Activated naive CD4-positive, alpha-beta T cell treated with anti-CD3 and anti-CD28 coated beads, Interleukin-2, amount 50 U/mL, for 24 hours (primary cell): Measurements from ENCODE around the gene PPP2R2B.
"Not testable (repeated sequence)": the region's sequence is repeated elsewhere in the genome, so short reads cannot be mapped to it uniquely, and the experiment has no call there.

Experiments used
- H3K27ac Mint-ChIP-seq: one replicate; pipeline ENCODE4 v1.8.0; 2021; ENCODE audit warnings: mild to moderate bottlenecking, mixed read lengths
- H3K27me3 Mint-ChIP-seq: one replicate; pipeline ENCODE4 v1.8.0; 2021; ENCODE audit warnings: mixed read lengths
- H3K36me3 Mint-ChIP-seq: one replicate; pipeline ENCODE4 v1.8.0; 2021; ENCODE audit warnings: mixed read lengths
- H3K4me1 Mint-ChIP-seq: one replicate; pipeline ENCODE4 v1.8.0; 2021; ENCODE audit warnings: mixed read lengths
- H3K4me3 Mint-ChIP-seq: one replicate; pipeline ENCODE4 v1.8.0; 2021; ENCODE audit warnings: mild to moderate bottlenecking, mixed read lengths
- H3K9me3 Mint-ChIP-seq: one replicate; pipeline ENCODE4 v1.8.0; 2021; ENCODE audit warnings: mixed read lengths

Gene PPP2R2B

DNA sequence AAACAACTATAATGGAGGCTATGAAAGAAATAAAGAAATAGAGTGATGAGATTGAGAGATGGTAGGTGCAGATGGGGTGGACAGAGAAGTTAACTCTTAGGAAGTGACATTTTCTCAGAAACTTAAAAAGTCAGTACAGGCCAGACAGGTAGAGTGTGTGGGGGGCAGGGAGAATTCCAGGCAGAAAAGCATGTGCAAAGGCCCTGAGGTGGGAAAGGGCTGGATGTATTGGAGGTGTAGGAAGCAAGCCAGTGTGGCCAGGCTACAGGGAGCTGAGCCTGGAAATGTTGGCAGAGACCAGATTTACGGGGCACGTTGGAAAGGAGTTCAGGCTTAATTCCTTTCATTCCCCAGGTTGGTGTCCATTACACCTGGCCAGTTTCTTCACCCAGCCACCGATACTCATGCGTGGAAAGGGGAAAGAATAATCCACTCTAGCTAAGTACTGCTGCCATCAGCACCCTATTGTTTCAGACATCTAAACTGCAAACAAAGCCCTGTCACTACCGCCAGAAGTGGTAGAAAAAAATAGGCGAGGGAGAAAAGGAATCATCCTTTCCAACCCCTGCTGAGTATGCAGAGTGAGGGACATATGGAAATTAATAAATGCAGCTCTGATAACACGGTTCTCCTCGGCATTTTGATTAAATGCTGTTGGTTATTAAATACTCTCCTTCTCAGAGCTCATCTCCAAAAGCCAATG, 245.8 kb downstream of the PPP2R2B start:
- Mint-ChIP-seq H3K9me3 (peaks cover 4% of the 10 kb centered on the region), H3K4me1 (no peaks in the 10 kb centered on the region), H3K4me3 (no peak overlapping the region), H3K27me3 (peaks cover 7% of the 10 kb centered on the region), H3K36me3 (no peaks in the 10 kb centered on the region), H3K27ac (no peak overlapping the region)

DNA sequence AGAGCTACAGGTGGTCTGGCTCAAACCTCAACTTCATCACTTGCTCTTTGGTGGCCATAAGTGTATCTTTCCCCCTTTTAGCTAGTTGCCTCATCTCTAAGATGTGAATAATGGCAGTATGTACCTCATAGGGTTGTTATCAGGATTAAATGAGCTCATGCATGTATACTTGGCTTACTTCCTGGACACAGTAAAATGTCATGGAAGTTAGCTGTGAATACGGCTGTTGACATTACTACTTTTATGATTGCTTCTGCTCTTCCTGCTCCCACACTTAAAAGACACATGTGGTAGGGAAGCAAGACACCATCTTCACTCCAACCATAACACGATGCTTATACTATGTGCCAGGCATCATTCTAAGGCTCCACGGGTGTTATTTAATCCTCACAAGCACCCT, 248.1 kb downstream of the PPP2R2B start:
- Mint-ChIP-seq H3K27me3 (peaks cover 7% of the 10 kb centered on the region), H3K4me3 (no peak overlapping the region), H3K36me3 (no peaks in the 10 kb centered on the region), H3K27ac (no peak overlapping the region), H3K9me3 (peaks cover 4% of the 10 kb centered on the region), H3K4me1 (no peaks in the 10 kb centered on the region)

DNA sequence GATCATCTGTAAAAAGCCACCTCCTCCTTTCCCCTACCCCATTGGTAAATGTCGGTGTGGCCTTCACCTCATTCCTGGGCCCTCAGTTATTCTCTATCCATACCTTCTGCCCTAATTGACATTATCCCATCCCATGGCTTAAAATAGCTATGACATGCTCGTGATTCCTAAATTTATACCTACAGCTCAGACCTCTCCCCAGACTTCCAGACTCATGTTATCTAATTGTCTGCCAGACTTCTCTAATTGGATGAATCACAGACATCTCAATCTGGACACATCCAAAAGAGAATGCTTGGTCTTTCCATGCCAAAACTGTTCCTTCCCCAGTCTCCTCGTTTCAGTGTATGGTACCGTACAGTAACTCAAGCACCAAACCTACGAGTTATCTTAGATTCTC, 249.6 kb downstream of the PPP2R2B start:
- H3K4me1 Mint-ChIP-seq: no peaks in the 10 kb centered on the region
- no peaks in the 10 kb centered on the region for H3K36me3 Mint-ChIP-seq

DNA sequence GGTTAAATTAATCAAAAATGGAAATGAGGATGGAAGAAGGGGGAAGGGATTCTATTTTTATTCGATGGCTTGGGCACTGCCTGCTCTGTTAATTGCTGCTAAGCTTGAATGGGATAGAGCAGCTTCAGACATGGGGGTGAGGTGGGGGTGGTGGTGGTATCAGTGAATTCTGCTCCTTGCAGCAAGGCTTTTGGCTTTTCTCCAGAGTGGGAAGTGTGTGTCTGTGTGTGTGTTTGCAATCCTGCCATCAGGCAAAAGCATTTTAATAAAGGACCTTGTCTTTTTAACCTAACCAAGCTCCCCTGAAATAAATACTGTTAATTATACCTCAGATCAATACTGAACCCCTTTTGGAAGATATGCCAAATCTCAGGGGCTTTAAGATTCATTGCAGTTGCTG, 251.6 kb downstream of the PPP2R2B start:
- Mint-ChIP-seq H3K27me3 (peaks cover 4% of the 10 kb centered on the region), H3K9me3 (no peaks in the 10 kb centered on the region), H3K4me1 (no peaks in the 10 kb centered on the region), H3K36me3 (no peaks in the 10 kb centered on the region), H3K27ac (no peak overlapping the region), H3K4me3 (no peak overlapping the region)

More for the DNA sequence above, 249.6 kb downstream of the PPP2R2B start:
- peaks cover 7% of the 10 kb centered on the region for H3K27me3 Mint-ChIP-seq
- H3K27ac Mint-ChIP-seq: no peak overlapping the region
- no peak overlapping the region for H3K4me3 Mint-ChIP-seq
- H3K9me3 Mint-ChIP-seq: peaks cover 4% of the 10 kb centered on the region

DNA sequence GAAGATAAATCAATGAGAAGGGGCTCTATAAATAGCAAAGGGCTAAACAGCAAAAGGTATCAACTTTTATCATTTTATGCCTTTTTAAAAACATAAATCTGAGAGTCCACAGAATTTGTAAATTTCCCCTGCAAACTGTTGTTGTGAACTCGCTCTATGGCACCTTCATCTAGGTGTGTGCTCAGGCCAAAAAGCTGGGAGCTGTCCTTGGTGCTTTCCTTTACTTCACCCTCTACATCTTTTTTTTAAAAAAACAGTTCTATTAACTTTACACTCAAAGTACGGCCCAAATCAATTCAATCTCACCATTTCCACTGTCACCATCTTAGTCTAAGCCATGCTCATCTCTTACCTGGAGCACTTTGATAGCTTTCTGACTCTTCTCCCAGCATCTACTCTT, 254.4 kb downstream of the PPP2R2B start:
- Mint-ChIP-seq H3K4me3 (no peak overlapping the region), H3K4me1 (no peaks in the 10 kb centered on the region), H3K36me3 (no peaks in the 10 kb centered on the region), H3K9me3 (no peaks in the 10 kb centered on the region), H3K27ac (no peak overlapping the region), H3K27me3 (peaks cover 1% of the 10 kb centered on the region)

- no peaks in the 10 kb centered on the region for H3K4me1 Mint-ChIP-seq
- no peaks in the 10 kb centered on the region for H3K9me3 Mint-ChIP-seq
- no peak overlapping the region for H3K4me3 Mint-ChIP-seq
- H3K36me3 Mint-ChIP-seq: no peaks in the 10 kb centered on the region
- H3K27me3 Mint-ChIP-seq: no peaks in the 10 kb centered on the region
- H3K27ac Mint-ChIP-seq: no peak overlapping the region
Observed at GRCh38 chr5:146623666-146624065, 254.9 kb downstream of the PPP2R2B start.

DNA sequence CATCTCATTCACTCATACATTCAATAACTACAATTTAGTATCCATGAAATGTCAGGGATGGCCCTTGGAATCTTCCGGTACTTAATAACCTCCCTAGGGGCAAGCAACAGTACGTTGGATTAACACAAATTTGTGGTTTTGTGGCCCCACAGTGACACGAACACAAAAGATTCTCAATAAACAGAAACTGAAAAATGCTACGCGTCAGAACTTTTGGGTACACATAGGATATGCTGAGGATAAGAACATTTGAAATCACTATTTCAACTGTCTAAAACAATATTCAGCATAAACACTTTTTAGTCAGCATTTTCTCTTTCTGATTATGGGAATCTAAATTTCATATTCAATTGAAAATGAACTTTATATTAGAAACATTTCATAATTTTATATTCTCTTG, 255.5 kb downstream of the PPP2R2B start:
- Mint-ChIP-seq H3K9me3 (no peaks in the 10 kb centered on the region), H3K4me3 (no peak overlapping the region), H3K27me3 (no peaks in the 10 kb centered on the region), H3K4me1 (no peaks in the 10 kb centered on the region), H3K27ac (no peak overlapping the region), H3K36me3 (no peaks in the 10 kb centered on the region)

- Mint-ChIP-seq H3K9me3 (no peaks in the 10 kb centered on the region), H3K27ac (no peak overlapping the region), H3K4me3 (no peak overlapping the region), H3K36me3 (no peaks in the 10 kb centered on the region), H3K27me3 (no peaks in the 10 kb centered on the region), H3K4me1 (no peaks in the 10 kb centered on the region)
Observed at GRCh38 chr5:146622391-146622790, 256.2 kb downstream of the PPP2R2B start.

- Mint-ChIP-seq H3K36me3 (no peaks in the 10 kb centered on the region), H3K27me3 (no peaks in the 10 kb centered on the region), H3K9me3 (peaks cover 7% of the 10 kb centered on the region), H3K4me3 (no peak overlapping the region), H3K27ac (no peak overlapping the region), H3K4me1 (no peaks in the 10 kb centered on the region)
Observed at GRCh38 chr5:146620669-146621051, 257.9 kb downstream of the PPP2R2B start.

GRCh38 chr5:146620031-146620668, 258.4 kb downstream of the PPP2R2B start:
- H3K4me1 Mint-ChIP-seq: no peaks in the 10 kb centered on the region
- peaks cover 7% of the 10 kb centered on the region for H3K9me3 Mint-ChIP-seq
- no peaks in the 10 kb centered on the region for H3K27me3 Mint-ChIP-seq
- H3K27ac Mint-ChIP-seq: no peak overlapping the region
- H3K4me3 Mint-ChIP-seq: no peak overlapping the region
- no peaks in the 10 kb centered on the region for H3K36me3 Mint-ChIP-seq

- no peaks in the 10 kb centered on the region for H3K27me3 Mint-ChIP-seq
- no peak overlapping the region for H3K4me3 Mint-ChIP-seq
- H3K9me3 Mint-ChIP-seq: peaks cover 7% of the 10 kb centered on the region
- H3K36me3 Mint-ChIP-seq: no peaks in the 10 kb centered on the region
- no peak overlapping the region for H3K27ac Mint-ChIP-seq
- no peaks in the 10 kb centered on the region for H3K4me1 Mint-ChIP-seq
Observed at GRCh38 chr5:146618434-146618833, 260.1 kb downstream of the PPP2R2B start.

- peaks cover 12% of the 10 kb centered on the region for H3K27me3 Mint-ChIP-seq
- H3K9me3 Mint-ChIP-seq, H3K4me1 Mint-ChIP-seq, H3K36me3 Mint-ChIP-seq, H3K4me3 Mint-ChIP-seq, H3K27ac Mint-ChIP-seq: not testable (repeated sequence)
Observed at GRCh38 chr5:146609731-146610130, 268.8 kb downstream of the PPP2R2B start.

GRCh38 chr5:146607659-146608332, 270.8 kb downstream of the PPP2R2B start:
- Mint-ChIP-seq H3K27me3 (peaks cover 12% of the 10 kb centered on the region), H3K9me3 (peaks cover 6% of the 10 kb centered on the region), H3K36me3 (no peaks in the 10 kb centered on the region), H3K4me3 (no peak overlapping the region), H3K4me1 (no peaks in the 10 kb centered on the region), H3K27ac (no peak overlapping the region)

GRCh38 chr5:146606893-146607292, 271.7 kb downstream of the PPP2R2B start:
- H3K4me1 Mint-ChIP-seq: no peaks in the 10 kb centered on the region
- H3K27ac Mint-ChIP-seq: no peak overlapping the region
- H3K27me3 Mint-ChIP-seq: peaks cover 12% of the 10 kb centered on the region
- H3K4me3 Mint-ChIP-seq: no peak overlapping the region
- peaks cover 6% of the 10 kb centered on the region for H3K9me3 Mint-ChIP-seq
- no peaks in the 10 kb centered on the region for H3K36me3 Mint-ChIP-seq

DNA sequence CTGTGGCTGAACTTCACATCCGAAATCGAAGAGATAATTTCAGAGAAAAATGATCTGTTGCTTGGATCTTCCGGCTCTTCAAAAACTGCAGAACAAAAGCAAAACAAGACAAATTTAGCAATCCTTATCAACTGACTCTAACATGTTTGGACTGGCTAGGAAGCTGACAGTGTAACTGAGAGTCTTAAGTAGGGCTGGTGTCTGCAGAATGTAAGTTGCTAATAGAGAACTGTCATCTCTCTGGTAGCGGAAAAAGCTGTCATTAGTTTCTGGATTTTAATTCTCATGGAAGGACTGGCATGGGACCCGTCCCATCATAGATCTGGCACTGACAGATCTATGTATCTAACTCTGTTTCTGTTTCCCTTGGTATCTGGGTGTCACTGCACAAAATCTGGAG, 278.2 kb downstream of the PPP2R2B start:
- H3K36me3 Mint-ChIP-seq: no peaks in the 10 kb centered on the region
- no peaks in the 10 kb centered on the region for H3K4me1 Mint-ChIP-seq
- no peaks in the 10 kb centered on the region for H3K9me3 Mint-ChIP-seq
- no peak overlapping the region for H3K4me3 Mint-ChIP-seq
- H3K27me3 Mint-ChIP-seq: peaks cover 4% of the 10 kb centered on the region
- no peak overlapping the region for H3K27ac Mint-ChIP-seq

DNA sequence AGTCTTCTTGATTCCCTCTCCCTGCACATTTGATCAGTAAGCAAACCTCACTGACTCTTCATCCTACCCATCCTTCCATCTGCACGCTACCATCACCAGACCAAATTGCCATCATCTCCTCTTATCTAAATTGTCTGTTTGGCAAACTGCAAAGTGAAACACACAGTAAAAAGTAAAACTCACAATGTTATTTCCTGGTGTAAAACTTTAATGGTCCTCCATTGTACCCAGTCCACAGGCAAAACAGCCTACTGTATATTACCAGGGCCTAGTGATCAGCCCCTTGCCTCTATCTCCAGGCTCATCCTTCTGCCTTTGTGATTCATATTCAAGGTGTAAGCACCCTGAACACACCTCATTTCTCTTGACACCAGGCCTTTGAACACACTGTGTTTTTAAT, 279.3 kb downstream of the PPP2R2B start:
- Mint-ChIP-seq H3K36me3 (no peaks in the 10 kb centered on the region), H3K27me3 (peaks cover 1% of the 10 kb centered on the region), H3K4me1 (no peaks in the 10 kb centered on the region), H3K4me3 (no peak overlapping the region), H3K27ac (no peak overlapping the region), H3K9me3 (no peaks in the 10 kb centered on the region)
